PC-9 (cell line): Measurements from ENCODE around the gene SPRY4.

Experiments used
- EZH2 ChIP-seq: fragments of 200-600 bp; sonication (generic); IDR thresholded peaks from 2 replicates; pipeline ENCODE4 v1.8.0; 2017; ENCODE audit warnings: antibody characterized with exemption, low read depth
- TF ChIP-seq, protein P1 (sequence below): fragments of 200-600 bp; sonication (generic); conservative IDR thresholded peaks from 2 replicates; pipeline ENCODE4 v1.6.1; 2017; ENCODE audit warnings: mixed run types, antibody characterized with exemption, mild to moderate bottlenecking, moderate library complexity

GRCh38 chr5:142263346-142263745, 61.5 kb downstream of the SPRY4 start:
- TF ChIP-seq, protein P1, sequence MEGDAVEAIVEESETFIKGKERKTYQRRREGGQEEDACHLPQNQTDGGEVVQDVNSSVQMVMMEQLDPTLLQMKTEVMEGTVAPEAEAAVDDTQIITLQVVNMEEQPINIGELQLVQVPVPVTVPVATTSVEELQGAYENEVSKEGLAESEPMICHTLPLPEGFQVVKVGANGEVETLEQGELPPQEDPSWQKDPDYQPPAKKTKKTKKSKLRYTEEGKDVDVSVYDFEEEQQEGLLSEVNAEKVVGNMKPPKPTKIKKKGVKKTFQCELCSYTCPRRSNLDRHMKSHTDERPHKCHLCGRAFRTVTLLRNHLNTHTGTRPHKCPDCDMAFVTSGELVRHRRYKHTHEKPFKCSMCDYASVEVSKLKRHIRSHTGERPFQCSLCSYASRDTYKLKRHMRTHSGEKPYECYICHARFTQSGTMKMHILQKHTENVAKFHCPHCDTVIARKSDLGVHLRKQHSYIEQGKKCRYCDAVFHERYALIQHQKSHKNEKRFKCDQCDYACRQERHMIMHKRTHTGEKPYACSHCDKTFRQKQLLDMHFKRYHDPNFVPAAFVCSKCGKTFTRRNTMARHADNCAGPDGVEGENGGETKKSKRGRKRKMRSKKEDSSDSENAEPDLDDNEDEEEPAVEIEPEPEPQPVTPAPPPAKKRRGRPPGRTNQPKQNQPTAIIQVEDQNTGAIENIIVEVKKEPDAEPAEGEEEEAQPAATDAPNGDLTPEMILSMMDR: no peak
- no peak for TF ChIP-seq EZH2
